PC-9 (cell line): ENCODE results near the gene KRT8. TPM values are rescaled to one million over a fixed set of nuclear protein-coding genes. Genes with fewer than 3 reads are reported as not detected.

Experiments used
- BruUV-seq: library from RNA; stranded (reverse); fragments of 400-500 nt; replicated peaks from 2 replicates; lab custom pipeline; 2021; lab: Mats Ljungman, UMichigan
- CTCF ChIA-PET: fragments of 300-600 bp; sonication (Branson Sonifier 250); formaldehyde crosslinking; loops from one replicate; lab custom pipeline; 2022; ENCODE audit warnings: antibody characterized with exemption; lab: Charles Lee
- POLR2A ChIA-PET: fragments of 300-600 bp; sonication (Branson Sonifier 250); formaldehyde crosslinking; loops from one replicate; lab custom pipeline; 2022; ENCODE audit warnings: antibody characterized with exemption; ENCODE audit not compliant: unreplicated experiment; lab: Charles Lee
- DNase-seq, 2 experiments: peaks; one replicate each; pipeline versions ENCODE4 v3.0.0 to v3.0.0-alpha.2; 2015 to 2022; ENCODE audit warnings: mixed read lengths in 1 of 2
- H2AFZ ChIP-seq: fragments of 200-600 bp; sonication (generic); 2 replicates; pipeline ENCODE4 v1.8.1; 2017; ENCODE audit warnings: antibody characterized with exemption
- H3F3A ChIP-seq: fragments of 200-600 bp; sonication (generic); 2 replicates; pipeline ENCODE4 v1.8.1; 2017; ENCODE audit warnings: antibody characterized with exemption, mild to moderate bottlenecking, low read depth; ENCODE audit not compliant: insufficient read depth
- H3K27ac ChIP-seq: fragments of 200-600 bp; sonication (generic); 2 replicates; pipeline ENCODE4 v1.6.1; 2016; ENCODE audit warnings: mixed run types
- H3K27me3 ChIP-seq: fragments of 200-600 bp; sonication (generic); 2 replicates; pipeline ENCODE4 v1.6.1; 2016; ENCODE audit warnings: low read depth, mixed run types; ENCODE audit not compliant: insufficient read depth
- H3K36me3 ChIP-seq: fragments of 200-600 bp; sonication (generic); 2 replicates; pipeline ENCODE4 v1.6.1; 2016; ENCODE audit warnings: low read depth, mixed run types
- H3K4me1 ChIP-seq: fragments of 200-600 bp; sonication (generic); replicated peaks from 2 replicates; pipeline ENCODE4 v1.6.1; 2016; ENCODE audit warnings: mixed run types; ENCODE audit not compliant: insufficient read depth
- H3K4me2 ChIP-seq: fragments of 200-600 bp; sonication (generic); 2 replicates; pipeline ENCODE4 v1.6.1; 2017; ENCODE audit warnings: mixed run types
- H3K4me3 ChIP-seq: fragments of 200-600 bp; sonication (generic); 2 replicates; pipeline ENCODE4 v1.6.1; 2016; ENCODE audit warnings: mixed run types
- H3K79me2 ChIP-seq: fragments of 200-600 bp; sonication (generic); 2 replicates; pipeline ENCODE4 v1.6.1; 2017; ENCODE audit warnings: low read depth, mixed run types
- H3K9me2 ChIP-seq: fragments of 200-600 bp; sonication (generic); 2 replicates; pipeline ENCODE4 v1.8.1; 2017; ENCODE audit warnings: mild to moderate bottlenecking; ENCODE audit not compliant: insufficient read depth
- H3K9me3 ChIP-seq: fragments of 200-600 bp; sonication (generic); 2 replicates; pipeline ENCODE4 v1.8.1; 2016; ENCODE audit warnings: low read depth; ENCODE audit not compliant: insufficient read depth
- H4K20me1 ChIP-seq: fragments of 200-600 bp; sonication (generic); 2 replicates; pipeline ENCODE4 v1.8.1; 2017; ENCODE audit not compliant: insufficient read depth
- EZH2 ChIP-seq: fragments of 200-600 bp; sonication (generic); IDR thresholded peaks from 2 replicates; pipeline ENCODE4 v1.8.0; 2017; ENCODE audit warnings: antibody characterized with exemption, low read depth
- intact Hi-C: fragments of 100-400 bp; cut with micrococcal nuclease; formaldehyde crosslinking; loops from one replicate; pipeline ENCODE4 v1.10.0; 2022; ENCODE audit not compliant: unreplicated experiment
- total RNA-seq: library from RNA; stranded (reverse); gene quantifications from 2 replicates; pipeline ENCODE4 v1.2.3, GENCODE V29; 2021
- TF ChIP-seq, protein P1 (sequence below): fragments of 200-600 bp; sonication (generic); conservative IDR thresholded peaks from 2 replicates; pipeline ENCODE4 v1.6.1; 2017; ENCODE audit warnings: mixed run types, antibody characterized with exemption, mild to moderate bottlenecking, moderate library complexity

Gene KRT8
- total RNA-seq, 1 experiment from 2014 or later = 2,962 TPM

DNA sequence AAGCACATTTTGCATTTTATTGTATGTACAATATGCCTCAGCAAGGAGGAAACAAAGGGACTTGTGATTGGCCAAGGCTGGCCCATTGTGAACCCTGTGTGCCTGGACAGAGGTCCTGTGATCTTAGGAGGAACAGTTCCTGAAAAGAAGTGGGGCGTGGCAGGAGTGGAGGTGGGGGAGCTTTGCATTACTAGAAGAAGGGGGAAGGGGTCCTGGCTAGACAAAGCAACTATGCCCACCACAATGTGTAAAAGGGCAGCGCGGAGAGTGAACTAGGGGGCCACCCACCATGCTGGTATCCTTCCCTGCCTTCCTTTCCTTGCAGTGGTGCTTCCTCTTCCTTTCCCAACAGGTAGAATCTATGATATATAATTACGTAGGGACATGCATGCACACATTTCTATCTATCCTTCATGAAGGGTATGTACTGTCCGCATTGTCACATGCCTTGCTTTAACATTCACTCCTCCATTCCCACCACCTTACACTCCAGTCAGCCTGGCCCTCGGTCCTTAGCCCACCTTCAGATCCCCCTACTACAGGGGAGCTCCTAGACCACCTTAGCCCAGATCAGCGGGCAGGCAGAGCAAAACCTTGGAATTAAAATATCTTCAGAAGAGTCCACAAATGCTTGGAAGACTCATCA lies 12.5 kb downstream of the KRT8 start:
- no peak overlapping the region for H3K27ac ChIP-seq
- peaks cover 27% of the 10 kb centered on the region for H3K4me1 ChIP-seq
- no peak overlapping the region for H3K4me3 ChIP-seq
- H3K4me2 ChIP-seq = no peak overlapping the region
- H3K9me2 ChIP-seq = no peaks in the 10 kb centered on the region
- H4K20me1 ChIP-seq = peaks cover 16% of the 10 kb centered on the region
- POLR2A ChIA-PET = interaction anchor here (0.7 to 1.0 kb wide), 2 partner anchors 13 to 78 kb away, joined by 4 to 34 read pairs; partner anchors contain the start of gene KRT8
- H3F3A ChIP-seq = peaks cover 42% of the 10 kb centered on the region
- peaks cover 8% of the 10 kb centered on the region; the same call in 1 of the 2 replicates for H3K36me3 ChIP-seq
- no peak for TF ChIP-seq EZH2
- TF ChIP-seq, protein P1, sequence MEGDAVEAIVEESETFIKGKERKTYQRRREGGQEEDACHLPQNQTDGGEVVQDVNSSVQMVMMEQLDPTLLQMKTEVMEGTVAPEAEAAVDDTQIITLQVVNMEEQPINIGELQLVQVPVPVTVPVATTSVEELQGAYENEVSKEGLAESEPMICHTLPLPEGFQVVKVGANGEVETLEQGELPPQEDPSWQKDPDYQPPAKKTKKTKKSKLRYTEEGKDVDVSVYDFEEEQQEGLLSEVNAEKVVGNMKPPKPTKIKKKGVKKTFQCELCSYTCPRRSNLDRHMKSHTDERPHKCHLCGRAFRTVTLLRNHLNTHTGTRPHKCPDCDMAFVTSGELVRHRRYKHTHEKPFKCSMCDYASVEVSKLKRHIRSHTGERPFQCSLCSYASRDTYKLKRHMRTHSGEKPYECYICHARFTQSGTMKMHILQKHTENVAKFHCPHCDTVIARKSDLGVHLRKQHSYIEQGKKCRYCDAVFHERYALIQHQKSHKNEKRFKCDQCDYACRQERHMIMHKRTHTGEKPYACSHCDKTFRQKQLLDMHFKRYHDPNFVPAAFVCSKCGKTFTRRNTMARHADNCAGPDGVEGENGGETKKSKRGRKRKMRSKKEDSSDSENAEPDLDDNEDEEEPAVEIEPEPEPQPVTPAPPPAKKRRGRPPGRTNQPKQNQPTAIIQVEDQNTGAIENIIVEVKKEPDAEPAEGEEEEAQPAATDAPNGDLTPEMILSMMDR = no peak
- intact Hi-C loops = no loop called here
- no peaks in the 10 kb centered on the region for H3K9me3 ChIP-seq
- H2AFZ ChIP-seq = no peak overlapping the region
- DNase-seq = no peak
- no TSS peak for BruUV-seq
- 0 out of 2 replicates have a peak, but pooled peaks cover under 1% of the 10 kb centered on the region for H3K79me2 ChIP-seq
- H3K27me3 ChIP-seq = no peaks in the 10 kb centered on the region
- CTCF ChIA-PET = no interaction called here

DNA sequence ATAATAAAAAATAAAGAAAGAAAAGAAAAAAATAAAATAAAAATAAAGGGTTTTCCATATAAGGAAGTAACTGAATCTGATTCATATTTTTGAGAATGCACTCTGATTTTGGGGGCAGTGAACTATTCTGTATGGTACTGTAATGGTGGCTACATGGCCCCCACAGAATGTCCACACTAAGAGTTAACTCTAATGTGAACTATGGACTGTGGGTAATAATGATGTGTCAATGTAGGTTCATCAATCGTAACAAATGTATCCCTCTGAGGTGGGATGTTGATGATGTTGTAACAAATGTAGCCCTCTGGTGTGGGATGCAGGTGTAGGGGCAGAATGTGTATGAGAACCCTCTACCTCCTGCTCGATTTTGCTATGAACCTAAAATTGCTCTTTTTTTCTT lies 13.8 kb downstream of the KRT8 start:
- H3K4me1 ChIP-seq = peaks cover 14% of the 10 kb centered on the region
- intact Hi-C loops = no loop called here
- no peaks in the 10 kb centered on the region for H3K9me3 ChIP-seq
- POLR2A ChIA-PET = interaction anchor here (0.6 to 1.0 kb wide), 3 partner anchors 14 to 115 kb away, joined by 3 to 34 read pairs (median 3); partner anchors contain the start of gene KRT8
- no TSS peak for BruUV-seq
- no peaks in the 10 kb centered on the region for H3K27me3 ChIP-seq
- no peak overlapping the region for H3K4me3 ChIP-seq
- no peaks in the 10 kb centered on the region for H3K79me2 ChIP-seq
- H3K9me2 ChIP-seq = no peaks in the 10 kb centered on the region
- H3F3A ChIP-seq = peaks cover 29% of the 10 kb centered on the region
- H3K27ac ChIP-seq = no peak overlapping the region
- no peak overlapping the region for H3K4me2 ChIP-seq
- CTCF ChIA-PET = no interaction called here
- no peak for TF ChIP-seq EZH2
- TF ChIP-seq, protein P1 = no peak
- H2AFZ ChIP-seq = no peak overlapping the region
- H3K36me3 ChIP-seq = no peaks in the 10 kb centered on the region
- peaks cover 4% of the 10 kb centered on the region; the same call in 1 of the 2 replicates for H4K20me1 ChIP-seq
- DNase-seq = no peak

DNA sequence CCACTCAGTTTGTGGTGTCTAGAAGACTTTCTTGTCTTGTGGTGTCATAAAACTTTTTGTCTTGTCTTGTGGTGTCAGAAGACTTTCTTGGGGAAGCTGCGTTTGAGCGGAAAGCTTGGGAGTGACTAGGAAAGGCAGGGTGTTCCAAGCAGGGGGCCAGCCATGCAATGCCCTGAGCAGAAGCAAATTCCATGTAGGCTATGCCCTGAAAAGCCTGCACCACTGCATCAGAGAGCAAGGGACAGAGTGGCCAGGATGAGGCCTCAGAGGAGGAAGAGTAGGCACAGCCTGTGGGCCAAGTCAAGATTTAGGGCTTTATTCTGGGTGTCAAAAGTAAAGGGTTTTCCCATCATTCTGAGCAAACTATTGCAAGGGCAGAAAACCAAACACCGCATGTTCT lies 14.5 kb downstream of the KRT8 start:
- Histone ChIP-seq H3F3A (peaks cover 27% of the 10 kb centered on the region; the same call in 1 of the 2 replicates), H3K4me1 (peaks cover 10% of the 10 kb centered on the region), H3K4me3 (no peak overlapping the region), H3K4me2 (no peak overlapping the region), H3K79me2 (no peaks in the 10 kb centered on the region), H3K36me3 (no peaks in the 10 kb centered on the region), H3K9me2 (no peaks in the 10 kb centered on the region), H3K9me3 (no peaks in the 10 kb centered on the region), H2AFZ (no peak overlapping the region), H3K27ac (no peak overlapping the region), H3K27me3 (no peaks in the 10 kb centered on the region), H4K20me1 (no peaks in the 10 kb centered on the region)
- no TSS peak for BruUV-seq
- CTCF ChIA-PET = interaction anchor here (0.6 to 0.7 kb wide), 2 partner anchors 9 to 698 kb away, joined by 3 to 22 read pairs; partner anchors contain the start of gene KRT80
- intact Hi-C loops = no loop called here
- TF ChIP-seq, protein P1 = no peak
- no peak for TF ChIP-seq EZH2
- DNase-seq = no peak
- POLR2A ChIA-PET = interaction anchor here (0.6 kb wide), 1 partner anchor 15 kb away, joined by 3 read pairs; no protein-coding TSS in a partner anchor
